Measurements from ENCODE around the gene HOXC10.

Gene HOXC10

GRCh38 chr12:54033980-54034784 is 49.2 kb downstream of the HOXC10 start:
- ATAC-seq: peak; percentile 38
- H3K4me3 Mint-ChIP-seq: peak overlapping the region; percentile 68 to 74
- H3K4me1 Mint-ChIP-seq: peaks cover 46% of the 10 kb centered on the region
- DNase-seq: no peak
- no peak overlapping the region for H3K27ac Mint-ChIP-seq
- H3K27me3 Mint-ChIP-seq: peaks cover 100% of the 10 kb centered on the region
- H3K9me3 Mint-ChIP-seq: no peaks in the 10 kb centered on the region

GRCh38 chr12:54034785-54035310 is 49.9 kb downstream of the HOXC10 start:
- Mint-ChIP-seq H3K9me3 (no peaks in the 10 kb centered on the region), H3K27me3 (peaks cover 100% of the 10 kb centered on the region)

DNA sequence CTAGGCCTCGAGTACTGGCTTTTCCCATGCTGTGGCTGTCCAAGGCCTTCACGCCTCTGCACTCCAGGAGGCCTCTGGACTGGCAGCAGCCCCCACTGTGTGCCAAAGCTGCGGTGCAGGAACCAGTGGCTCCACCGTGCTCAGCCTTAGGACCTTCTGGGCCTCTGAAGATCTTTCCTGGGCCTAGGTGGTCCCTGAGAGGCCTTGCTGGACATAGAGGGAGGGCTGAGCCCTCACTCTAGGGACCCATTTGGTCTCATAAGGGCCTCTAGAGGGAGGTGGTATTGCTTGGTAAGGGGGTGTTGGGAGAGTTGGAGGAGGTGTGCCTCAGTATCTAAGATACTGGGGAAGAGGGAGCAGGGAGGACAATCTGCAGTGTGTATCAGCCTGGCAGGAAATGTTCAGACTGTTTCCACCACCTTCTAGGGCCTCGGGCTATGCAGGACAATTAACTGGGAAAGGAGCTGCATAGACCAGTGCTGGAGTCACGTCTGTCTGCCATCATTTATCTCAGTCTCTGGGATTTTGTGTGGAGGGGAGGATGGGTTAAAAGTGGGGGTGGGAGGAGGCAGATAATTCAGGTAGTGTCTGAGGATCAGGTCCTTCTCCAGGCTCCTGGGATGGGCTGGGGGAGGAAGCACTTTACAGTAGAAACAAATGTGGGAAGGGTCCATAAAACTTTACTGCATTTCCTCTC is 50.8 kb downstream of the HOXC10 start:
- DNase-seq: no peak
- peaks cover 31% of the 10 kb centered on the region for H3K4me1 Mint-ChIP-seq
- ATAC-seq: no peak
- no peaks in the 10 kb centered on the region for H3K9me3 Mint-ChIP-seq
- no peak overlapping the region for H3K27ac Mint-ChIP-seq
- no peak overlapping the region for H3K4me3 Mint-ChIP-seq
- H3K27me3 Mint-ChIP-seq: peaks cover 100% of the 10 kb centered on the region

More at GRCh38 chr12:54034785-54035310, 49.9 kb downstream of the HOXC10 start:
- no peak for DNase-seq
- H3K4me3 Mint-ChIP-seq: peak overlapping the region in 1 of 2 donors; percentile 74
- no peak for ATAC-seq
- peaks cover 40% of the 10 kb centered on the region for H3K4me1 Mint-ChIP-seq
- H3K27ac Mint-ChIP-seq: no peak overlapping the region

DNA sequence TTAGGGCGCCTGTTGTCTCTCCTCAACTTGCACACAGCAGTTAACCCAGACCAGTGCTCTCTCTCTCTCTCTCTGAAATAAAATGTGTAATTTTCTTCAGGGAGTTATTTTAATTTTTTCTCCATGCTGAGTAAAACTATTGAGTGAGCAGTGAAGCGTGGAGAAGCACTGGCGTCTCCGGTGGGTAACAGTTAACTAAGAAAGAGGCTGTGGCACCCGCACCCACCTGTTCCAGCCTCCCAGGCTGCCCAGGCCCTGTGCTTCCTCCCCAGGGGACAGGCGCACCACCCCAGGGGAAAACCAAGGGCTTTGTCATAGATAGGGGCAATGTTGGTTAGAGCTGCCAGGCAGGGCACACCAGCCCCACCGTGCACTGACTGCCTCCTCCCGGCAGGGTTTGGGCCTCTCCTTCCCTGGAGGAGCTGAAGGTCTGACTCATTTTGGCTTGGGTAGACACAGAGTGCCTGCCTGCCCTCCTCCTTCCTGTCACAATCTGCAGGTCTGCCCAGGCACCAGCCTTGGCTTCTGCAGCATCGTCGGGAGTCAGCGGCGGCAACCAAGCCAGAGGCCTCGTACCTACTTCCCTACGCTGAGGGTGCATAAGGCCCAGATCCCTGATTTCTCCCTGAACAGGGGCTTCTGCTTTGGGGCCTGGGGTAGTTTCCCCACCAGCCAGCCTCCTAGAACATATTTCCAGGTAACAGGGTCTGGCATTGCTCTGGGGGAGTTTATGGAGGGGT is 51.8 kb downstream of the HOXC10 start:
- H3K27me3 Mint-ChIP-seq: peaks cover 100% of the 10 kb centered on the region
- H3K4me1 Mint-ChIP-seq: peaks cover 24% of the 10 kb centered on the region
- H3K9me3 Mint-ChIP-seq: no peaks in the 10 kb centered on the region
- H3K27ac Mint-ChIP-seq: no peak overlapping the region
- ATAC-seq (peak; percentile 46), DNase-seq (no peak)
- no peak overlapping the region for H3K4me3 Mint-ChIP-seq

DNA sequence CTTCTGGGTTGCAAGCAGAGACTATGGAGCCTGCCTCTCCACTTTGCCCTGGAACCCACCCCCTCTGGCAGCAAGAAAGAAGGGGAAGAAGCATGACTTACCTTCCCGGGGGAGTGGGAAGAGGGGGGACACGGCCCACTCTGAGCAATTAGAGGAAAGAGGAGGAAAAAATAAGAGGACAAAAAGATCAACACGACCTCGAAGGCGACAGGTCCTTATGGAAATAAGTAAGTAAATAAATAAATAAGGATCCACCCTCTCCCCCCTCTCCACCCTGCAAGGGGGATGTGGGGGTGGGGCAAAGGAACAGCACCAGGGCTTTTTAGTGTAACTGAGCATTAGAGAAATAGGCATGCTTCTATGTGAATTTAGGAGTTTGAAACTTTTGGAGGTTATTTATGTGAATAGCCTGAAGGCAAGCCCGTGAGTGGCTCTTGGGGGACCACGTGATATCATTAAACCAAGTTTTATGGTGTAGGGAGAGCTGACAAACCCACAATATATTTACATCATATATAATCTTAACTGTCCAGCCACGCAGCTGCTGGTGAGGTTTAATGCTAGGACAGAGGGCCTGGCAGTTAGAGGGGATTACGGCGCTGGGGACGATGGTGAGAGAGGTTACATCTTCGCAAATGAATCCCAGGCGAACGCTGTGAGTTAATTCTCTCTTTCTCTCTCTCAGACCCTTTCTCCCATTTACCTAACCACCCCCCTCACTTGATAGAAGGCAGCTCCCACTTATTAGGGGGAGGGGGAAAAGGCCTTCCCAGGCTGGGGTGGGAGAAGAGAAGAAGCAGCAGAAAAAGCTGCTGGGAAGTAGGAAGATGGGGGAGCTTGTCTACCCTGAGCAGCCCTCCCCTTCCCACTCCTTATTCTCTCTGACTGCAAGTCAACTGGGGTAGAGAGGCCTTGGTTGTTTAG is 52.7 kb downstream of the HOXC10 start:
- ATAC-seq (no peak), DNase-seq (no peak)
- H3K27ac Mint-ChIP-seq: no peak overlapping the region
- no peaks in the 10 kb centered on the region for H3K9me3 Mint-ChIP-seq
- peaks cover 23% of the 10 kb centered on the region for H3K4me1 Mint-ChIP-seq
- H3K27me3 Mint-ChIP-seq: peaks cover 100% of the 10 kb centered on the region
- H3K4me3 Mint-ChIP-seq: no peak overlapping the region

DNA sequence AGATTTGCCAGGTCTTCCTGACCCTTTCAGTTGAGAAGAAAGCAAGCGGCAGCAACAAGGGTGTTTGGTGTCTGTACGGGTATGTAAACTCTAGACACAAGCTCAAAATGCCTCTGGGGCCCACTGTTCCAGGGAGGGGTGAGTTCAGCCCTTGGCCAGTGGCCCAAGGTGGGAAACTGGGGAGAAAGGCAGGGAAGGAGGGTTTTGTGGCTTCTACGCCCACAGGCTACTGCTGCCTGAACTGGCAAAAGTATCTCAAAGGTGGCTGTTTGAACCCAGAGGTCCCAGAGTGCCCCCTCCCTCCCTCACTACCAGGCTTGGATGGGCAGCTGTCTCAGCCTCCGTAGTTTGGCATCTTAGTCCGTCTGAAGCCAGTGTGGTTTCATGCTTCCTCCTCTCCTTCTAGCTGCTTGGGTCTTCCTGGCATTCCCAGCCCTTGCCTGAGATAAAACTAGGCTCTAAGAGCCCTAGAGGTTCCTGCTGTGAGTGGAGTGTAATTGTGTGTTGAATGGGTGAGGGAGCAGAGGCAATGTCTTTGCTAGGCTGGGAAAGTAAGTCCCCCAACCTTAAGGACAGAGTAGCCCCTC is 53.4 kb downstream of the HOXC10 start:
- no peak for DNase-seq
- no peak for ATAC-seq
- no peak overlapping the region for H3K27ac Mint-ChIP-seq
- H3K4me3 Mint-ChIP-seq: no peak overlapping the region
- no peaks in the 10 kb centered on the region for H3K9me3 Mint-ChIP-seq
- H3K27me3 Mint-ChIP-seq: peaks cover 100% of the 10 kb centered on the region
- H3K4me1 Mint-ChIP-seq: peaks cover 16% of the 10 kb centered on the region

- no peak overlapping the region for H3K27ac Mint-ChIP-seq
- ATAC-seq (no peak), DNase-seq (no peak)
- H3K27me3 Mint-ChIP-seq: peaks cover 100% of the 10 kb centered on the region
- peaks cover 16% of the 10 kb centered on the region for H3K4me1 Mint-ChIP-seq
- no peaks in the 10 kb centered on the region for H3K9me3 Mint-ChIP-seq
- H3K4me3 Mint-ChIP-seq: no peak overlapping the region
Observed at GRCh38 chr12:54038871-54039414, 54.0 kb downstream of the HOXC10 start.

- Mint-ChIP-seq H3K27ac (no peak overlapping the region), H3K27me3 (peaks cover 100% of the 10 kb centered on the region), H3K9me3 (no peaks in the 10 kb centered on the region), H3K4me1 (peaks cover 17% of the 10 kb centered on the region), H3K4me3 (no peak overlapping the region)
- DNase-seq (no peak), ATAC-seq (no peak)
Observed at GRCh38 chr12:54039417-54040147, 54.6 kb downstream of the HOXC10 start.

Measured in stimulated activated naive CD8-positive, alpha-beta T cell treated with anti-CD3 and anti-CD28 coated beads, Interleukin-15, amount 100 ng/mL, for 72 hours (primary cell).